ENCODE results near the gene HBEGF. TPM values are rescaled to one million over a fixed set of nuclear protein-coding genes. Genes with fewer than 3 reads are reported as not detected.

The HBEGF gene
- total RNA-seq, 1 donor from 2014 or later, result 2.4 TPM

- DNase-seq (ENCODE audit: low spot score), result no peak
- Mint-ChIP-seq H3K9me3 (no peaks in the 10 kb centered on the region), H3K4me1 (peaks cover 18% of the 10 kb centered on the region), H3K4me3 (no peak overlapping the region), H3K27ac (no peak overlapping the region), H3K36me3 (no peaks in the 10 kb centered on the region), H3K27me3 (ENCODE audit: insufficient read depth, low read depth) (peaks cover 2% of the 10 kb centered on the region)
- H3K9ac ChIP-seq, result no peak overlapping the region
- H3K27me3 ChIP-seq, result no peaks in the 10 kb centered on the region
- H3K9me3 ChIP-seq (ENCODE audit: low read depth), result no peaks in the 10 kb centered on the region
- no peaks in the 10 kb centered on the region for H3K4me1 ChIP-seq
- H4K20me1 ChIP-seq (ENCODE audit: low read depth), result no peaks in the 10 kb centered on the region
- H3F3A ChIP-seq (ENCODE audit: low read depth), result no peaks in the 10 kb centered on the region
- H3K36me3 ChIP-seq, result no peaks in the 10 kb centered on the region
- no peak for TF ChIP-seq CTCF (IDR thresholded peaks at IDR 0.05)
- no peak for TF ChIP-seq EZH2 (IDR thresholded peaks at IDR 0.05)
- no peak overlapping the region for H2AFZ ChIP-seq (replicated peaks)
- no peaks in the 10 kb centered on the region for H3K79me2 ChIP-seq (ENCODE audit: low read depth)
- no peak overlapping the region for H3K4me2 ChIP-seq
- H3K27ac ChIP-seq, result no peak overlapping the region
- no peak overlapping the region for H3K4me3 ChIP-seq
Observed at GRCh38 chr5:140312791-140313189, 33.6 kb downstream of the HBEGF start.

- no peaks in the 10 kb centered on the region for H3K36me3 Mint-ChIP-seq
- H3K36me3 ChIP-seq, result no peaks in the 10 kb centered on the region
- no peak overlapping the region for H3K9ac ChIP-seq
- H3K79me2 ChIP-seq (ENCODE audit: low read depth), result no peaks in the 10 kb centered on the region
- H4K20me1 ChIP-seq (ENCODE audit: low read depth), result no peaks in the 10 kb centered on the region
- H3F3A ChIP-seq (ENCODE audit: low read depth), result no peaks in the 10 kb centered on the region
- H3K27ac ChIP-seq, result no peak overlapping the region
- H3K9me3 Mint-ChIP-seq, result no peaks in the 10 kb centered on the region
- no peaks in the 10 kb centered on the region for H3K27me3 ChIP-seq
- peaks cover 2% of the 10 kb centered on the region for H3K27me3 Mint-ChIP-seq (ENCODE audit: insufficient read depth, low read depth)
- no peaks in the 10 kb centered on the region for H3K4me1 ChIP-seq
- H3K4me2 ChIP-seq, result no peak overlapping the region
- no peaks in the 10 kb centered on the region for H3K9me3 ChIP-seq (ENCODE audit: low read depth)
- H3K27ac Mint-ChIP-seq, result peak overlapping the region; percentile 44
- H3K4me1 Mint-ChIP-seq, result peaks cover 18% of the 10 kb centered on the region
- peak overlapping the region; percentile 44 for H2AFZ ChIP-seq (replicated peaks)
- no peak for DNase-seq (ENCODE audit: low spot score)
- TF ChIP-seq CTCF (IDR thresholded peaks at IDR 0.05) (no peak), EZH2 (IDR thresholded peaks at IDR 0.05) (no peak), EZH2phosphoT487 (IDR thresholded peaks at IDR 0.05) (no peak)
- H3K4me3 ChIP-seq, result no peak overlapping the region
- no peak overlapping the region for H3K4me3 Mint-ChIP-seq
Observed at GRCh38 chr5:140312067-140312790, 34.2 kb downstream of the HBEGF start.

GRCh38 chr5:140311011-140311467, 35.4 kb downstream of the HBEGF start:
- no peak for TF ChIP-seq CTCF (IDR thresholded peaks at IDR 0.05)
- TF ChIP-seq EZH2 (IDR thresholded peaks at IDR 0.05), result no peak
- TF ChIP-seq EZH2phosphoT487 (IDR thresholded peaks at IDR 0.05), result no peak
- Mint-ChIP-seq H3K9me3 (no peaks in the 10 kb centered on the region), H3K27me3 (ENCODE audit: insufficient read depth, low read depth) (peaks cover 2% of the 10 kb centered on the region), H3K36me3 (no peaks in the 10 kb centered on the region), H3K4me1 (peaks cover 18% of the 10 kb centered on the region), H3K27ac (no peak overlapping the region), H3K4me3 (no peak overlapping the region)
- no peaks in the 10 kb centered on the region for H3K4me1 ChIP-seq
- no peaks in the 10 kb centered on the region for H4K20me1 ChIP-seq (ENCODE audit: low read depth)
- H3K27me3 ChIP-seq, result no peaks in the 10 kb centered on the region
- no peak overlapping the region for H3K27ac ChIP-seq
- no peak overlapping the region for H3K4me2 ChIP-seq
- no peaks in the 10 kb centered on the region for H3F3A ChIP-seq (ENCODE audit: low read depth)
- H3K79me2 ChIP-seq (ENCODE audit: low read depth), result no peaks in the 10 kb centered on the region
- H3K36me3 ChIP-seq, result no peaks in the 10 kb centered on the region
- DNase-seq (ENCODE audit: low spot score), result no peak
- H3K4me3 ChIP-seq, result no peak overlapping the region
- H3K9ac ChIP-seq, result no peak overlapping the region
- no peaks in the 10 kb centered on the region for H3K9me3 ChIP-seq (ENCODE audit: low read depth)
- no peak overlapping the region for H2AFZ ChIP-seq (replicated peaks)
